Aorta (tissue), 5 donors: Measurements from ENCODE around the gene ANKRD36C. TPM values are rescaled to one million over a fixed set of nuclear protein-coding genes. Genes with fewer than 3 reads are reported as not detected.
"Not testable (repeated sequence)": the region's sequence is repeated elsewhere in the genome, so short reads cannot be mapped to it uniquely, and the experiment has no call there.

Experiments
- ATAC-seq: fragments of 200-7000 bp; cut with Tn5 transposase; one replicate; pipeline ENCODE4 v1.9.1; 2022; ENCODE audit warnings: moderate library complexity; ENCODE audit not compliant: low FRiP score
- DNase-seq, 2 donors: peaks; one replicate each; pipeline ENCODE4 v3.0.0-alpha.2; 2020
- H3K27ac ChIP-seq, 2 donors: one replicate each; pipeline ENCODE4 v1.5.1; 2013; ENCODE audit warnings: low read length in 2 of 2, mild to moderate bottlenecking in 2 of 2, moderate library complexity in 2 of 2, control low read depth in 1 of 2, inconsistent platforms in 1 of 2, low read depth in 1 of 2
- H3K27me3 ChIP-seq, 2 donors: one replicate each; pipeline ENCODE4 v1.6.1; 2013; ENCODE audit warnings: control low read depth in 1 of 2, low read length in 1 of 2, mild to moderate bottlenecking in 1 of 2, moderate library complexity in 1 of 2; ENCODE audit not compliant: insufficient read depth in 2 of 2, control insufficient read depth in 1 of 2
- H3K36me3 ChIP-seq, 2 donors: one replicate each; pipeline ENCODE4 v1.6.1; 2013; ENCODE audit warnings: control low read depth in 1 of 2, low read length in 1 of 2, mild to moderate bottlenecking in 1 of 2; ENCODE audit not compliant: insufficient read depth in 2 of 2, control insufficient read depth in 1 of 2
- H3K4me1 ChIP-seq, 2 donors: one replicate each; pipeline ENCODE4 v1.6.1; 2013; ENCODE audit warnings: low read length in 2 of 2, control low read depth in 1 of 2, mild to moderate bottlenecking in 1 of 2, moderate library complexity in 1 of 2; ENCODE audit not compliant: insufficient read depth in 2 of 2, control insufficient read depth in 1 of 2
- H3K4me3 ChIP-seq, 2 donors: one replicate each; pipeline ENCODE4 v1.5.1; 2013; ENCODE audit warnings: low read length in 2 of 2, control low read depth in 1 of 2, mild to moderate bottlenecking in 1 of 2
- H3K9me3 ChIP-seq: one replicate; pipeline ENCODE4 v1.6.1; 2013; ENCODE audit warnings: mild to moderate bottlenecking, low read length; ENCODE audit not compliant: control insufficient read depth
- WGBS, 2 donors: extraction: QIAGEN DNeasy Blood & Tissue Kit; methylation state at CpG; one replicate each; pipeline ENCODE4 v1.1.7; 2013; 5-methylcytosine and 5-hydroxymethylcytosine counted together
- intact Hi-C, 2 donors: fragments of 100-400 bp; cut with DNase I; formaldehyde crosslinking; loops; one replicate each; pipeline versions ENCODE4 v1.14.2 to v1.15.0; 2022
- polyA plus RNA-seq, 2 donors: library from polyadenylated mRNA; stranded (reverse); fragments of 200-250 nt; gene quantifications; one replicate each; pipeline ENCODE4 v1.2.3, GENCODE V29; 2013
- total RNA-seq, 2 donors: library from RNA; stranded (reverse); fragmentation: NEBNext Ultra II Directional; extraction: Animal tissue kit (Norgen Biotek cat#: 25700); gene quantifications; one replicate each; pipeline ENCODE4 v1.2.1, GENCODE V29; 2021
- donor health status: healthy with polysubstance abuse.
- donor health status: Bipolar disorder and iron deficiency.
- donor health status: DM: no; HTN: no; CAD: no.
- donor health status: DM: no; HTN: no; CAD: no.
- donor health status: DM: yes; HTN: yes; CAD: no.

ANKRD36C gene
- total and polyA plus RNA-seq, 4 donors: 1.4 to 81.1 (median 28.5) TPM

DNA sequence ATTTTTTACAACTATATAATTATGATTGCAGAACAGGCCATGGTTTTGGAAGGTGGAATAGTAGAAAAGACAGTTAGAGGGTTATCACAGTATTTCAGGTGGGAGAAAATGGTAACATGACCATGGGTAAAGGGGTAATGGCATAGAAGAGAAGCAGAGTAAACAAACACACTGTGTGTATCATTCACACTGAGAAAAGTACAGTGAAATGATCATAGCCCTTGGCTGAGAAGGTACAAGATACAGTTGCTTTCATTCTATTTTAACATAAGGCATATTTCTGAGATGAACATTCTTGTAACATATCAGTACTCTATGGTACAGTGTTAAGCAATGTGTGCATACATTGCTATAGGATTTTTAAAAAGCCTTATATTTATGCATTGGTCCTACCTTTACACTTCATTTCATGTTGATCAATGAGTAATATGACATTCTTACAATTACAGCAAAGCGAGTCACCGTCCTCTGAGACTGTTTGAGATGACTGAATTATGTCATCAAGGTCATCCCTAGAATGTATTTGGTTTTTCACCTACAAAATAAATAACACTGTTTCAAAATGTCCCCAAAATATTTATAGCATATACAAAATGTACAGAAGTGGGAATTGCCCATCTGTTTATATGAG lies 124.5 kb downstream of the ANKRD36C start:
- not testable (repeated sequence) for H3K9me3 ChIP-seq

GRCh38 chr2:95862121-95862520 lies 129.5 kb downstream of the ANKRD36C start:
- 43 to 44% methylated on average over 3 of the region's 3 CpGs for WGBS, 2 donors
- intact Hi-C loops, H3K27ac ChIP-seq, H3K4me3 ChIP-seq, H3K36me3 ChIP-seq, DNase-seq, H3K27me3 ChIP-seq, H3K4me1 ChIP-seq, ATAC-seq, H3K9me3 ChIP-seq: not testable (repeated sequence)

More for the DNA sequence above, 124.5 kb downstream of the ANKRD36C start:
- DNase-seq, H3K36me3 ChIP-seq, intact Hi-C loops, H3K4me3 ChIP-seq, ATAC-seq, H3K4me1 ChIP-seq, H3K27ac ChIP-seq, H3K27me3 ChIP-seq: not testable (repeated sequence)
- no CpG with 5 or more reads among the region's 2 CpGs for WGBS, 2 donors

- Histone ChIP-seq H3K36me3 (peaks cover 0 to 4% of the 10 kb centered on the region in 2 donors), H3K4me1 (no peaks in the 10 kb centered on the region), H3K27ac (no peak overlapping the region), H3K4me3 (no peak overlapping the region), H3K9me3 (no peaks in the 10 kb centered on the region), H3K27me3 (no peaks in the 10 kb centered on the region)
- 96 to 98% methylated on average over 8 of the region's 8 CpGs for WGBS, 2 donors
- intact Hi-C loops: no loop called here
- DNase-seq (peak in 1 of 2 donors; percentile 55), ATAC-seq (no peak)
Measured at GRCh38 chr2:95836151-95836550, 155.5 kb downstream of the ANKRD36C start.

DNA sequence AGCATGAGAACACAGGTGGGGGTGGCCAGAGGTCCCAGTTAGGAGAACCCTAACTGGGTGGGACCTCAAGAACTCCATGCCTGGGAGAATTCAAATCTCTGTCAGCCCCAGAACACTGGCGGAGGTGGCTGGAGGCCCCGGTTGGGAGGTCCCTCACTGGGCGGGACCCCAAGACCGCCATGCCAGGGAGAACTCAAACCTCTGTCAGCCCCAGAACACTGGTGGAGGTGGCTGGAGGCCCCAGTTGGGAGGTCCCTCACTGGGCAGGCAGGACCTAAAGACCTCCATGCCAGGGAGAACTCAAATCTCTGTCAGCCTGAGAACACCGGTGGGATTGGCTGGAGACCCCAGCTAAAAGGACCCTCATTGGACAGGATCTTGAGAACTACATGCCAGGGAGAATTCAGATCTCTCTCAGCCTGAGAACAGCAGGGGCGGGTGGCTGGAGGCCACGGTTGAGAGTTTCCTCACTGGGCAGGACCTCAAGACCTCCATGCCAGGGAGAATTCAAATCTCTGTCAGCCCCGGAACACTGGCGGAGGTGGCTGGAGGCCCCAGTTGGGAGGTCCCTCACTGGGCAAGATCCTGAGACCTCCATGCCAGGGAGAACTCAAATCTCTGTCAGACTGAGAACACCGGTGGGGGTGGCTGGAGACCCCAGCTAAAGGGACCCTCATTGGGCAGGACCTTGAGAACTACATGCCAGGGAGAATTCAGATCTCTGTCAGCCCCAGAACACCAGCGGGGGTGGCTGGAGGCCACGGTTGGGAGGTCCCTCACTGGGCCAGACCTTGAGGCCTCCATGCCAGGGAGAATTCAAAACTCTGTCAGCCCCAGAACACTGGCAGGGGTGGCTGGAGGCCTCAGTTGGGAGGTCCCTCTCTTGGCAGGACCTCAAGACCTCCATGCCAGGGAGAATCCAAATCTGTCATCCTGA lies 157.3 kb downstream of the ANKRD36C start:
- DNase-seq: peak in 1 of 2 donors; percentile 23
- H3K4me3 ChIP-seq, H3K9me3 ChIP-seq, H3K36me3 ChIP-seq, ATAC-seq, H3K27ac ChIP-seq, H3K27me3 ChIP-seq, intact Hi-C loops, H3K4me1 ChIP-seq: not testable (repeated sequence)
- 98% methylated on average over 12 of the region's 12 CpGs for WGBS, 2 donors

- ATAC-seq, H3K27ac ChIP-seq, DNase-seq, H3K27me3 ChIP-seq, H3K4me1 ChIP-seq, intact Hi-C loops, H3K36me3 ChIP-seq, H3K4me3 ChIP-seq: not testable (repeated sequence)
- WGBS, 2 donors: 88 to 96% methylated on average over 2 of the region's 3 CpGs
- H3K9me3 ChIP-seq: peaks cover 10% of the 10 kb centered on the region
Measured at GRCh38 chr2:95824218-95824617, 167.4 kb downstream of the ANKRD36C start.

- ATAC-seq, H3K9me3 ChIP-seq, H3K4me1 ChIP-seq, H3K4me3 ChIP-seq, H3K27me3 ChIP-seq, intact Hi-C loops, H3K27ac ChIP-seq, DNase-seq, H3K36me3 ChIP-seq: not testable (repeated sequence)
- WGBS, 2 donors: 96 to 97% methylated on average over 2 of the region's 2 CpGs
Measured at GRCh38 chr2:95817521-95817920, 174.1 kb downstream of the ANKRD36C start.

- DNase-seq, H3K9me3 ChIP-seq, ATAC-seq, H3K4me1 ChIP-seq, H3K27ac ChIP-seq, H3K27me3 ChIP-seq, H3K36me3 ChIP-seq, H3K4me3 ChIP-seq, intact Hi-C loops: not testable (repeated sequence)
- WGBS, 2 donors: 86 to 89% methylated on average over 1 of the region's 1 CpG
Measured at GRCh38 chr2:95813311-95813710, 178.3 kb downstream of the ANKRD36C start.

DNA sequence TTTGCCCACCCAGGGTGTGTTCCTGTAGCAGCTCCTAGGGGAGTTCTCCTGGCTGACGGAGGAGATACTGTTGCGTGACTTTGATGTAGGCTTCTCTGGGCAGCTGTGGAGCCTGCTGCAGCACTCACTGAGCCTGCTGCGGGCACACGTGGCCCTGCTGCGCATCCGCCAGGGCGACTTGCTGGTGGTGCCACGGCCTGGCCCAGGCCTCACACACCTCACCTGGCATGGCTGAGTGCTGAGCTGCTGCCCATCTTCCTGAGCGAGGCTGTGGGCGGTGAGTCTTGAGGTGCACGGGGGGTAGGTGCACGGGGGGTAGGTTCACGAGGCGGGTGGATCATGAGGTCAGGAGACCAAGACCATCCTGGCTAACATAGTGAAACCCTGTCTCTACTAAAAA lies 191.7 kb downstream of the ANKRD36C start:
- intact Hi-C loops: no loop called here
- DNase-seq (peak in 1 of 2 donors; percentile 50), ATAC-seq (no peak)
- H3K4me1 ChIP-seq: no peaks in the 10 kb centered on the region
- no peak overlapping the region for H3K27ac ChIP-seq
- no peaks in the 10 kb centered on the region for H3K36me3 ChIP-seq
- H3K9me3 ChIP-seq: peaks cover 4% of the 10 kb centered on the region
- H3K27me3 ChIP-seq: no peaks in the 10 kb centered on the region
- H3K4me3 ChIP-seq: no peak overlapping the region
- WGBS, 2 donors: 96 to 97% methylated on average over 14 of the region's 14 CpGs
